BE2C (cell line): ENCODE measurements around the gene TUT7.
"Not testable (repeated sequence)": the region's sequence is repeated elsewhere in the genome, so short reads cannot be mapped to it uniquely, and the experiment has no call there.

Source experiments
- DNase-seq: peaks from one replicate; pipeline ENCODE4 v3.0.0-alpha.2; 2020
- H3K27me3 ChIP-seq: fragments of 250-450 bp; sonication (Bioruptor Pico); 2 replicates; pipeline ENCODE4 v1.5.1; 2020; ENCODE audit warnings: mild to moderate bottlenecking
- H3K36me3 ChIP-seq: fragments of 250-450 bp; sonication (Bioruptor Pico); 2 replicates; pipeline ENCODE4 v1.5.1; 2020; ENCODE audit warnings: mild to moderate bottlenecking
- H3K4me1 ChIP-seq: fragments of 250-450 bp; sonication (Bioruptor Pico); 2 replicates; pipeline ENCODE4 v1.5.1; 2020
- H3K4me3 ChIP-seq: 2 replicates; pipeline ENCODE4 v1.5.1; 2011; ENCODE audit warnings: low read depth, low read length
- H3K9me3 ChIP-seq: fragments of 250-450 bp; sonication (Bioruptor Pico); 2 replicates; pipeline ENCODE4 v1.5.1; 2020
- TF ChIP-seq, protein P1 (sequence below): IDR thresholded peaks from 2 replicates; pipeline ENCODE4 v1.5.1; 2012; ENCODE audit warnings: mild to moderate bottlenecking, low read depth, low read length

The TUT7 gene

DNA sequence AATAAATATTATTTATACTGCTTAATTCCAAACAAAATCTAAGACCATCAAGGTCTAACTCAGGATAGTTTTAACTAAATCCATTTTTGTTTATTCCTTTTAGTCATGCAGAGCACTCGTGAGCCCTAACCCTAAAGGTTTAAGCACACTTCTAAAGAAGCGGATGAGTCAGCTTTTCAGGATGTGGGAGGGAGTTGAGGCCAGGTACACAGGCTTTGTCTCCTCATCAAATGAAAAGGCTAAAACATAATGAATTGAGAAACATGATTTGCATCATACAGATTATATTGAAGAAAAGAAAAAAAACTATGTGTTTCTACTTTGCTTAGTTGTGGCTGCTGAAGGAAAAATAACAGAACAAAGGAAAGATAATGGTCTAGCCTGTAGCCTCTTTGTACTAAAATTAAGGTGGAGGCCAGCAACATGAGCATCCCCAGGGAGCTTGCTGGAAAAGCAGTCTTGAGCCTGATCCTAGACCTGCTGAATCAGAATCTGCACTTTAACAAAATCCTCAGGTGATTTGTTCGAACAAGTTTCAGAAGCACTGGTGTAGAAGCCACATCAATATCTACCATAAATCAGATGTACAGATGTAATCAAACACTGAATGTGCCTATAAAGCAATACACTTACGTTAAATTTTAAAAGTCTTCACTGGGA lies 50.8 kb downstream of the TUT7 start:
- TF ChIP-seq, protein P1, sequence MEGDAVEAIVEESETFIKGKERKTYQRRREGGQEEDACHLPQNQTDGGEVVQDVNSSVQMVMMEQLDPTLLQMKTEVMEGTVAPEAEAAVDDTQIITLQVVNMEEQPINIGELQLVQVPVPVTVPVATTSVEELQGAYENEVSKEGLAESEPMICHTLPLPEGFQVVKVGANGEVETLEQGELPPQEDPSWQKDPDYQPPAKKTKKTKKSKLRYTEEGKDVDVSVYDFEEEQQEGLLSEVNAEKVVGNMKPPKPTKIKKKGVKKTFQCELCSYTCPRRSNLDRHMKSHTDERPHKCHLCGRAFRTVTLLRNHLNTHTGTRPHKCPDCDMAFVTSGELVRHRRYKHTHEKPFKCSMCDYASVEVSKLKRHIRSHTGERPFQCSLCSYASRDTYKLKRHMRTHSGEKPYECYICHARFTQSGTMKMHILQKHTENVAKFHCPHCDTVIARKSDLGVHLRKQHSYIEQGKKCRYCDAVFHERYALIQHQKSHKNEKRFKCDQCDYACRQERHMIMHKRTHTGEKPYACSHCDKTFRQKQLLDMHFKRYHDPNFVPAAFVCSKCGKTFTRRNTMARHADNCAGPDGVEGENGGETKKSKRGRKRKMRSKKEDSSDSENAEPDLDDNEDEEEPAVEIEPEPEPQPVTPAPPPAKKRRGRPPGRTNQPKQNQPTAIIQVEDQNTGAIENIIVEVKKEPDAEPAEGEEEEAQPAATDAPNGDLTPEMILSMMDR, result no peak
- Histone ChIP-seq H3K4me3 (no peak overlapping the region), H3K4me1 (no peaks in the 10 kb centered on the region), H3K27me3 (no peaks in the 10 kb centered on the region), H3K9me3 (no peaks in the 10 kb centered on the region), H3K36me3 (peaks cover 30% of the 10 kb centered on the region)
- DNase-seq, result no peak

DNA sequence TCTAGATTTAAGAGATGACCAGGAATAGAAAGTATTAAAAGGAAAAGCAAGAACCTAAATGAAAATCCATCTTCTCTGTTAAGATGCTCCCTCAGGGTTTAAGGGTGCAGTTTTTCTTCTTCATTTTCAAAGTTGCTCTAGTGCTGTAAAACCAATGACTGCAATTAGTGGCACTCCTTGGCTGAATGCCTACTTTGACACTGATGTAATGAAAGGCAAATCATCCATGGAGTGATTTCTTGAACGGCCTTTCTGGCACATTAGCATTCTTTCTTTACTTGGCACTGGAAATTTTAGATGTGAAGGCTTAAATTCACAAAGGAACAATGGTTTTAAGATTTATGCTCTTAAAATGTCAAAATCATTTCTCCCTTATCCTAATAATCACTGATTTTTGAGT lies 52.5 kb downstream of the TUT7 start:
- H3K4me1 ChIP-seq, result no peaks in the 10 kb centered on the region
- DNase-seq, result no peak
- no peak overlapping the region for H3K4me3 ChIP-seq
- no peaks in the 10 kb centered on the region for H3K9me3 ChIP-seq
- TF ChIP-seq, protein P1, result no peak
- peaks cover 27% of the 10 kb centered on the region for H3K36me3 ChIP-seq
- no peaks in the 10 kb centered on the region for H3K27me3 ChIP-seq

DNA sequence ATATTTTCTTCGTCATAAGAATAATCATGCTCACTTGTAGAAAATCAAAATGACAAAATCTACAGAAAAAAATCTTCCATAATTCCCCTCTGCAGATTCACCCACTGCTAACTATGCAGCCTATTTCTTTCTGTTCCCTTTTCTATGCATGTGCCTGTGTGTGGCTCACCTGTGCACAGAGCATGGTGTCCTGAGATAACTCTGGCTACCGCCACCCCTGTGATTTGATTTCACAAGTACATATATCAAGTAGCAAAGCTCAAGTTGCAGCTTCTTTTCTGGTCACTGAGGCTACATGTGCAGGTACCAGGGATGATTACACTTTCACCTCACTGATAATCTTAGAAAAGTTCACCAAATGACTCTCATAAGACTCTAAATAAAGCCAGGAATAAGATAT lies 53.5 kb downstream of the TUT7 start:
- H3K4me3 ChIP-seq, result no peak overlapping the region
- no peaks in the 10 kb centered on the region for H3K4me1 ChIP-seq
- no peaks in the 10 kb centered on the region for H3K27me3 ChIP-seq
- TF ChIP-seq, protein P1, result no peak
- no peak for DNase-seq
- H3K9me3 ChIP-seq, result no peaks in the 10 kb centered on the region
- peaks cover 22% of the 10 kb centered on the region for H3K36me3 ChIP-seq

DNA sequence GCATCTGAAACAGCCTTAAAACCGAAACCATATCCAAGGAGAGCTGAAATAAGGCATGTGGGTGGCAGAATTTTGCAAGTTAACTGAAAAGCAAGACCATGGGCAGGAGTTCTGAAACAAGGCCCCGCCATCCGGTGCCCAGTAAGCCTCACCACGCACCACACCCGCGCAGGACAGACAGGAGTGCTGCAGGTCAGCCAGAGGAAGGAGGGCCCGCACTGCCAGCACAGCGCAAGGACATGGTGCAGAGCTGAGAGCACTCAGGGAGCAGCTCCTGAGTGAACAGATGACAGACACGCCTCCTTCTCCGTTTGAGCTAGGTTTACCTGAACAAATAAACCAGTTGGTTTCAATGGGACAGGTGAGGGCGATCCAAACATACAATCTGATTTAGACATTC lies 55.3 kb downstream of the TUT7 start:
- H3K4me1 ChIP-seq, result no peaks in the 10 kb centered on the region
- DNase-seq, result no peak
- H3K4me3 ChIP-seq, result no peak overlapping the region
- H3K9me3 ChIP-seq, result no peaks in the 10 kb centered on the region
- peaks cover 22% of the 10 kb centered on the region for H3K36me3 ChIP-seq
- H3K27me3 ChIP-seq, result no peaks in the 10 kb centered on the region
- TF ChIP-seq, protein P1, result no peak

DNA sequence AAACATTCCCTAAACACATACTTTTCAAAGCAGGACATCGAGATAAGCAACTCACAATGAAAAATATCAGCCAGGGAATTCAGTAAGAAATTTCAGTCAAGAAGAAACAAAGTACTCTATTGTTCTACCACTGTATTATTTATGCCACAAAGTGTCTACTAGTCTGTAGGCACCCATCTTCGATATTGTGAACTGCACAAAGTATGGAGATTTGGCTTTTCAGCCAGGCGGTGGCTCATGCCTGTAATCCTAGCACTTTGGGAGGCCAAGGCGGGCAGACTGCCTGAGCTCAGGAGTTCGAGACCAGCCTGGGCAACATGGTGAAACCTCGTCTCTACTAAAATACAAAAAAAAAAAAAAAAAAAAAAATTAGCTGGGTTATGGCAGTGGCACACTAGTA lies 63.9 kb downstream of the TUT7 start:
- not testable (repeated sequence) for H3K27me3 ChIP-seq, H3K9me3 ChIP-seq, H3K36me3 ChIP-seq, DNase-seq, H3K4me3 ChIP-seq, H3K4me1 ChIP-seq

DNA sequence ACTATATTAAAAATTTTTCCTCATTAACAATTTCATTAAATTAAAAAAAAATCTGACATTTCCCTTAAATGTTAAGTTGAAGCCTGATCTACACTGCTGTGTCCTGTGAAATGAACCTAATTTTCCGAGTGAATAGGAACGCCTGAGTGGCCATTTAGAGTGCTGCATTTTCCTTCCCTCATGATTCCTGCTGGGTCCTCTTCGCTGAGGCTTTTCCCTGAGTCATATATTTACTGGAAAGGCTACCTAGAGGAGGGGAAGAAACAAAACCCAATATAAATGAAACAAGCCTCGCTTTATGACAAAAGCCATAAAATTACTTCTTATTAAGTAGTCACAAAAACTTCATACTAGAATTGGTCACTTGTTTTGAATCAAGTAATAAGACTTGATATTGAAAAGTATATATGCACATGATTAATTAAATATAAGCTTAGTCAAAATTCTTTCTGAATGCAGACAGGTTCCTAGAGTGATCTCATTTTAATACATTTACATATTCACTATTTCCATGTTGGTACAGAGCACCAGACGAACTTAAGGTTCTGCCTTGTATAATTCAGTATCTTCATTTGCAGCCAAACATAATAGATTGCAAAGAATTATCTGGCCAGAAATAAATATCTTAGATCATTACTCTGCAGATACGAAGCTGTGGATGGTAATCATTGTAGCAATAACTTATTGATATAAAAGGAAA lies 65.6 kb downstream of the TUT7 start:
- peaks cover 3% of the 10 kb centered on the region; the same call in 1 of the 2 replicates for H3K36me3 ChIP-seq
- H3K4me3 ChIP-seq, result no peak overlapping the region
- DNase-seq, result no peak
- no peaks in the 10 kb centered on the region for H3K4me1 ChIP-seq
- no peaks in the 10 kb centered on the region for H3K9me3 ChIP-seq
- TF ChIP-seq, protein P1, result no peak
- H3K27me3 ChIP-seq, result no peaks in the 10 kb centered on the region
